Colonic mucosa (tissue), 4 donors: ENCODE measurements around the gene BCAS4. TPM values are rescaled to one million over a fixed set of nuclear protein-coding genes. Genes with fewer than 3 reads are reported as not detected.

Experiments used
- DNase-seq: peaks from one replicate; pipeline ENCODE4 v3.0.0-alpha.2; 2020
- H3K27ac ChIP-seq: fragments of 200-600 bp; one replicate; pipeline ENCODE4 v1.8.0; 2021
- H3K27me3 ChIP-seq: fragments of 200-600 bp; one replicate; pipeline ENCODE4 v1.8.0; 2021
- H3K36me3 ChIP-seq: fragments of 200-600 bp; one replicate; pipeline ENCODE4 v1.8.0; 2021
- H3K4me1 ChIP-seq: fragments of 200-600 bp; one replicate; pipeline ENCODE4 v1.8.0; 2021; ENCODE audit warnings: mild to moderate bottlenecking
- H3K4me3 ChIP-seq: fragments of 200-600 bp; one replicate; pipeline ENCODE4 v1.8.0; 2021
- H3K9ac ChIP-seq, 2 donors: one replicate each; pipeline ENCODE4 v1.7.0; 2013; ENCODE audit warnings: control low read depth in 2 of 2, low read depth in 2 of 2, low read length in 2 of 2
- H3K9me3 ChIP-seq: fragments of 200-600 bp; one replicate; pipeline ENCODE4 v1.8.0; 2021
- intact Hi-C: fragments of 100-400 bp; cut with DNase I; formaldehyde crosslinking; loops from one replicate; pipeline ENCODE4 v1.14.1; 2022
- total RNA-seq, 2 donors: library from RNA; stranded (reverse); fragmentation: NEBNext Ultra II Directional in 1 of 2; extraction: Animal tissue kit (Norgen Biotek cat#: 25700) in 1 of 2; gene quantifications; one replicate each; pipeline ENCODE4 v1.2.1, GENCODE V29; 2021
- TF ChIP-seq, protein P1 (sequence below): fragments of 200-600 bp; IDR thresholded peaks from one replicate; pipeline ENCODE4 v1.8.0; 2022; ENCODE audit warnings: antibody characterized with exemption, mild to moderate bottlenecking
- donor health status: healthy.
- donor health status: DM: no; HTN: no; CAD: no.
- donor health status: DM: no; HTN: no; CAD: no.

BCAS4 gene
- total RNA-seq, 2 donors from 2014 or later, result 1.1 to 2.7 TPM

DNA sequence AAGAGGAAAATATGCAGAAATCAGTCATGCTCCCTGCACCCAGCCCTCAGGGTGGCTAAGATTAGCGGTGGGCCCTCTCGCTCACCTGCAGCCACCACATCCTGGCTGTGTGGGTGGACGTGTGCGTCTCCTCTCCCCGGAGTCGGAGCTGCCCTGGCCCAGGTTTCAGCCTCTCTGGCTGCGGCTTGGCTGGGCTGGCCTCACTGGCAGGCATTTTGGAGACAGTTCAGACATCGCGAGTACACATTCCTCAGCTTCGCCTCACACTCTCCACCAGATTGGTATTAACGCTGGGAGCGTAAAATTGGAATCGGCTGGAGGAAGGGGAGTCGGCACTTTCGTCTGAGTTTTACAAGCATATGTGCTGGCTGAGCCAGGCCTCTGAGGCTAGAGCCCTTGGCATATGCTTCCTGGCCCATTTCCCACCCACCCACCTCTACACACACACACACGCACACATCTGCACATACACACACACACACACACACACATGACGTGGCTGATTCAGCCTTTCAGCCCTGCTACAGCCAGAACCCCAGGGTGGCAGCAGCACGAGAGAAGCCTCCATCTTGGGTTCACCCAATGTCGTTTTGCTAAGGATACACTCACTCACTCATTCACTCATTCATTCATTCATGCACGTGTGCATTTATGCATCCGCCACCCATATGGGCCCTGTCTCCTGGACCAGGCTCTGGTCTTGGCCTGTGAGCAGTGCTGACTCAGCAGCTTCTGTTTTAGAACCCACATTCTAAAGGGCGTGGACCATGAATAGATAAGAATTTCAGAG lies 42.9 kb downstream of the BCAS4 start:
- H3K27ac ChIP-seq, result no peak overlapping the region
- H3K27me3 ChIP-seq, result no peaks in the 10 kb centered on the region
- TF ChIP-seq, protein P1, sequence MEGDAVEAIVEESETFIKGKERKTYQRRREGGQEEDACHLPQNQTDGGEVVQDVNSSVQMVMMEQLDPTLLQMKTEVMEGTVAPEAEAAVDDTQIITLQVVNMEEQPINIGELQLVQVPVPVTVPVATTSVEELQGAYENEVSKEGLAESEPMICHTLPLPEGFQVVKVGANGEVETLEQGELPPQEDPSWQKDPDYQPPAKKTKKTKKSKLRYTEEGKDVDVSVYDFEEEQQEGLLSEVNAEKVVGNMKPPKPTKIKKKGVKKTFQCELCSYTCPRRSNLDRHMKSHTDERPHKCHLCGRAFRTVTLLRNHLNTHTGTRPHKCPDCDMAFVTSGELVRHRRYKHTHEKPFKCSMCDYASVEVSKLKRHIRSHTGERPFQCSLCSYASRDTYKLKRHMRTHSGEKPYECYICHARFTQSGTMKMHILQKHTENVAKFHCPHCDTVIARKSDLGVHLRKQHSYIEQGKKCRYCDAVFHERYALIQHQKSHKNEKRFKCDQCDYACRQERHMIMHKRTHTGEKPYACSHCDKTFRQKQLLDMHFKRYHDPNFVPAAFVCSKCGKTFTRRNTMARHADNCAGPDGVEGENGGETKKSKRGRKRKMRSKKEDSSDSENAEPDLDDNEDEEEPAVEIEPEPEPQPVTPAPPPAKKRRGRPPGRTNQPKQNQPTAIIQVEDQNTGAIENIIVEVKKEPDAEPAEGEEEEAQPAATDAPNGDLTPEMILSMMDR, result no peak
- no peak overlapping the region for H3K4me3 ChIP-seq
- no peaks in the 10 kb centered on the region for H3K4me1 ChIP-seq
- H3K9ac ChIP-seq, result no peak overlapping the region
- intact Hi-C loops, result no loop called here
- no peak for DNase-seq
- H3K9me3 ChIP-seq, result no peaks in the 10 kb centered on the region
- no peaks in the 10 kb centered on the region for H3K36me3 ChIP-seq

DNA sequence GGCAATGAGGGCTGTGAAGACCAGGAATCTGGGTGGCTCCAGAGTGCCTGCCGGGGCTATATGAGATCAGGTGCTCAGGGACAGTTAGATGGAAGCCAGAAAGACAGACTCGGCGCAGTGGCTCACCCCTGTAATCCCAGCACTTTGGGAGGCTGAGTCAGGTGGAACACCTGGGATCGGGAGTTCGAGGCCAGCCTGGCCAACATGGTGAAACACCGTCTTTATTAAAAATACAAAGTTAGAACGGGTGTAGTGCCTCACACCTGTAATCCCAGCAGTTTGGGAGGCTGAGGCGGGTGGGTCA lies 43.4 kb downstream of the BCAS4 start:
- DNase-seq, result no peak
- intact Hi-C loops, result no loop called here
- Histone ChIP-seq H3K36me3 (no peaks in the 10 kb centered on the region), H3K27ac (no peak overlapping the region), H3K9me3 (no peaks in the 10 kb centered on the region), H3K4me3 (no peak overlapping the region), H3K4me1 (no peaks in the 10 kb centered on the region), H3K27me3 (no peaks in the 10 kb centered on the region), H3K9ac (no peak overlapping the region)
- TF ChIP-seq, protein P1, result no peak

DNA sequence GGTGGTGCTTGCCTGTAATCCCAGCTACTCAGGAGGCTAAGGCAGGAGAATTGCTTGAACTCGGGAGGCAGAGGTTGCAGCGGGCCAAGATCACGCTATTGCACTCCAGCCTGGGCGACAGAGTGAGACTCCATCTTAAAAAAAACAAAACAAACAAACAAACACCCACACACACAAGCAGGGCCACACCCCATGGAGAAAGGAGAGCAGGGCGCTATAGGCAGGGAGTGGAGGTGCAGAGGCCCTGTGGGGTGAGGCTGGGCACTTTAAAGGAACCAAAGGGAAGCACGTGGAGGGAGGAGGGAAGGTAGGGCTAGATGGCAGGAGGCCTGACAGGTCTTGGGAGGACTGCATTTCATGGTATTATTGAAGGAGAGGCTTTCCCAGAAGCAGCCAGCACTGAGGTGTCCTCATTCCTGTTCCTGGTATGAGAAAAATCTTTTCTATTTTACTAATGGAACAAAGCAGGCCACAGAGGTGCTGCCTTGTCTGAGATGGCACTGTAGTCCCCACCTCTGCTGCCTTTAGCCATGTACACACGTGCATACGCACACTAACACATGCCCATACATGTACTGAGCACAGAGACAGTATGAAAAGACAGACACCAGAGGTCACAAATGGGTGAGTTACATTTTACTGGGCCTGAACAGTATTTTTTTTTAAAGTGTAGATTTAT lies 44.0 kb downstream of the BCAS4 start:
- Histone ChIP-seq H3K9me3 (no peaks in the 10 kb centered on the region), H3K36me3 (no peaks in the 10 kb centered on the region), H3K27me3 (no peaks in the 10 kb centered on the region), H3K4me1 (no peaks in the 10 kb centered on the region), H3K4me3 (no peak overlapping the region), H3K27ac (no peak overlapping the region), H3K9ac (no peak overlapping the region)
- TF ChIP-seq, protein P1, result no peak
- intact Hi-C loops, result no loop called here
- no peak for DNase-seq

DNA sequence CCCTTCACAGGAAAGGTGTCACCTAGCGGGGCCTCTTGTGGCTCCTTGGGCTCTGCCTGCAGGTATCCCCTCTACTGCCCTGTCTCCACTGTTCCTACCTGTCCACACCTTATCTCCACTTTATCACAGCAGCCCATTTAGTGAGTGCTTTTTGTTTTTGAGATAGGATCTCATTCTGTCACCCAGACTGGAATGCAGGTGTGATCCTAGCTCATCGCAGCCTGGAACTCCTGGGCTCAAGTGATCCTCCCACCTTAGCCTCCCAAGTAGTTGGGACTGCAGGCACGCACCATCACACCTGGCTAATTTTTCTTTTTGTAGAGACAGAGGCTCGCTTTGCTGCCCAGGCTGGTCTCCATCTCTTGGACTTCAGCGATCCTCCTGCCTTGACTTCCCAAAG lies 48.0 kb downstream of the BCAS4 start:
- Histone ChIP-seq H3K4me1 (no peaks in the 10 kb centered on the region), H3K27ac (no peak overlapping the region), H3K9me3 (no peaks in the 10 kb centered on the region), H3K36me3 (no peaks in the 10 kb centered on the region), H3K9ac (no peak overlapping the region), H3K4me3 (no peak overlapping the region), H3K27me3 (no peaks in the 10 kb centered on the region)
- DNase-seq, result no peak
- intact Hi-C loops, result no loop called here
- TF ChIP-seq, protein P1, result no peak

DNA sequence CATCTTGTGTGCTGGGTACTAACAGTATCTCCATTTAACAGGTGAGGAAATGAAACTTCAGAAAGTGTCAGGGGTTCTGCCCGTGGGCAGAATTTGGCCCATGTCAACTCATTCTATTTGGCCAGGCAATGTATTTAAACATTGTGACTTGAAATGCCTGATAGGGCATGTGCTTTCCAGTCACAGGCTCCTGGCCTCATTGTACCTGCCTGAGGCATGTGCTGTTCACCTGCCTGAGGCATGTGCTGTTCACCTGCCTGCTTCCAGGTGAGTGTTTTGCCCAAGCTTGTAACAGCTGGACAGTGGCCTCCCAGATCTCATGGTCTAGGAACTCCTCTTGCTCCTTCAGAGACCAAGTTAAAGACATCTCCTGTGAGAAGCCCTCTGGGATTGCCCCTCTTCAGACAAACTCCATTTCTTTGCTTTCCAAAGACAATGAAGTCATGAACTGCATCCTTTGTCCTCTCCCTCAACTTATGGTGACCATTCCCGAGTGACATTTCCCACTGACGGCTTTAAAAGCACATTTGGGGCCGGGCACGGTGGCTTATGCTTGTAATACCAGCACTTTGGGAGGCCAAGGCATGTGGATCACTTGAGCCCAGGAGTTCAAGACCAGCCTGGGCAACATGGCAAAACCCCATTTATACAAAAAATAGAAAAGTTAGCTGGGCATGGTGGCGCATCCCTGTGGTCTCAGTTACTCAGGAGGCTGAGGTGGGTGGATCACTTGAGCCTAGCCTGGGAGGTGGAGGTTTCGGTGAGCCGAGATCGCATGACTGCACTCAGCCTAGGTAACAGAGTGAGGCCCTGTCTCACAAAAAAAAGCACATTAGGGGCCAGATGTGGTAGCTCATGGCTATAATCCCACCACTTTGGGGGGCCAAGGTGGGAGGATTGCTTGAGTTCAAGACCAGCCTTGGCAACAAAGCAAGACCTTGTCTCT lies 48.7 kb downstream of the BCAS4 start:
- no peak for DNase-seq
- Histone ChIP-seq H3K9me3 (no peaks in the 10 kb centered on the region), H3K9ac (no peak overlapping the region), H3K36me3 (no peaks in the 10 kb centered on the region), H3K27me3 (no peaks in the 10 kb centered on the region), H3K4me3 (no peak overlapping the region), H3K27ac (no peak overlapping the region), H3K4me1 (no peaks in the 10 kb centered on the region)
- TF ChIP-seq, protein P1, result no peak
- intact Hi-C loops, result loop anchor here (2.0 kb wide), 1 partner anchor 49 kb away; no protein-coding TSS in a partner anchor
